SIG-M5 treated with dmso at 0.1 percent for 504 hours (cell line): ENCODE data around the gene ADCYAP1R1.

Experiments
- DNase-seq: peaks from one replicate; lab custom pipeline; 2025; ENCODE audit not compliant: unreplicated experiment; lab: John Stamatoyannopoulos, UW

Gene ADCYAP1R1

DNA sequence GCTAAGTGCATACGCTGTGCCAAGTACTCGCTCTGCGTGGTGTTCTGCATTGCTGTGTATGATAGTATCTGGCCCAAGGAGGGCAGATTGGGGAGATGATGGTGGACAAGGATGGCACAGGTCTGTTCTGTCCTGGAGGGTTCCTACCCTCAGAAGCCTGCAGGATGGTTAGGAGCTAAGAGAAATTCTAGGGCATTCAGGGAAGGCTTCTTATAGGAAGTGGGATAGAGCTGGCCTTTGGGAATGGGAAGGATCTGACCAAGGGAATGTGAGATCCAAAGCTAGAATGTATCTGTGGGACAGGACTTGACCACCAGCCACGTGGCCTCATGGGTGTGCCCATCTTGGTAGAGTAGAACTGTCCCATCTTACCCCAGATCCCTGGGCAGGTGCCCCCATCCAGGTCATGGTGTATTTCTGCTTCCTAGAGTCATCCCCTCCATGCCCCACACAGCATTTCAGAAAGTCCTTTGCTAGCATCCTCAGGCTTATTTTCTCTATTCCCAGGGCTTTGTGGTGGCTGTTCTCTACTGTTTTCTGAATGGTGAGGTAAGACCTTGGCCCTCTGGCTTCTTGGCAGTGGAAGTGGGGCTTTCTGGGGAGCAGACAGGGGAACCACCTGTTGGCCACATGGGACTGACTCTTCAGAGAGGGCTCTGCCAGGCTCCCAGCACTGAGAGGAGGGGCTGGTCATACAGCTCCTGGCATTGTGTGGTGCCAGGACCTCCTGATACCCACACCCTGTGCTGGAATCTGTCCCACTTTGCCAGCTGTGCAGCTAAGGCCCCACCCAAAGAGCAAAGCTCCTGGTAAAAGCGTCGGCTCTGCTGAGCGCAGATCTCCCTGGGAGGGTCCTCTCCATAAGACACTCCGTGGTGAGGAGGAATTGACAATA is 52.5 kb downstream of the ADCYAP1R1 start:
- DNase-seq = no peak

- DNase-seq = no peak
Observed at GRCh38 chr7:31105256-31105950, 53.3 kb downstream of the ADCYAP1R1 start.

DNA sequence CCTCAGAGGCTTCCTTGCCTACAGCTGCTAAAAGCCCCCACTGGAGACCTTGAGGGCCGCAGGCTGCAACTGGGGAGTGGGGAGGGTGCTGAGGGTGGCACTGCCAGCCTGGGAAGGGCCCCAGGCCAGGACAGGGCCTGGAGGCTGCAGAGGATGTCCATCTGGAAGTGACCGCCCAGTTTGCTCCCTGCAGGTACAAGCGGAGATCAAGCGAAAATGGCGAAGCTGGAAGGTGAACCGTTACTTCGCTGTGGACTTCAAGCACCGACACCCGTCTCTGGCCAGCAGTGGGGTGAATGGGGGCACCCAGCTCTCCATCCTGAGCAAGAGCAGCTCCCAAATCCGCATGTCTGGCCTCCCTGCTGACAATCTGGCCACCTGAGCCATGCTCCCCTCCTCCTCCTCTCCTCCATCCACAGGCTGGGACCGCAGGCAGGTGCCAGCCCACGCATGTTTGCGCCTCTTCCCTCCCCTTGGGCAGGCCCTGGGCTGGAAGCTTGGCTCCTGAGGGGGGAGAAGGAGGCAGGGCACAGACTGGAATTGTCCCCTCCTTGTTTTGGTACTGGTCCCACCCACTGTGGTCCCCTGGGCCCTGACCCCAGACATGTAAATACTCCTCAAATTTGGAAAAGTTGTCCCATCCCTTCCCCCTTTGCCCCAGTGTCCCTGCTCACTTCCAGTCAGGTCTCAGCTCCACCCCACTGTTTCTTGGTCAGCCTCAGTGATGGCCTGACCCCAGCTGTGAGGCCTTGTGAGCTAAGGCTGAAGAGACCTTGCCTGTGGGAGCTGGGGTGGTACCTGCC is 54.4 kb downstream of the ADCYAP1R1 start:
- DNase-seq = no peak

DNA sequence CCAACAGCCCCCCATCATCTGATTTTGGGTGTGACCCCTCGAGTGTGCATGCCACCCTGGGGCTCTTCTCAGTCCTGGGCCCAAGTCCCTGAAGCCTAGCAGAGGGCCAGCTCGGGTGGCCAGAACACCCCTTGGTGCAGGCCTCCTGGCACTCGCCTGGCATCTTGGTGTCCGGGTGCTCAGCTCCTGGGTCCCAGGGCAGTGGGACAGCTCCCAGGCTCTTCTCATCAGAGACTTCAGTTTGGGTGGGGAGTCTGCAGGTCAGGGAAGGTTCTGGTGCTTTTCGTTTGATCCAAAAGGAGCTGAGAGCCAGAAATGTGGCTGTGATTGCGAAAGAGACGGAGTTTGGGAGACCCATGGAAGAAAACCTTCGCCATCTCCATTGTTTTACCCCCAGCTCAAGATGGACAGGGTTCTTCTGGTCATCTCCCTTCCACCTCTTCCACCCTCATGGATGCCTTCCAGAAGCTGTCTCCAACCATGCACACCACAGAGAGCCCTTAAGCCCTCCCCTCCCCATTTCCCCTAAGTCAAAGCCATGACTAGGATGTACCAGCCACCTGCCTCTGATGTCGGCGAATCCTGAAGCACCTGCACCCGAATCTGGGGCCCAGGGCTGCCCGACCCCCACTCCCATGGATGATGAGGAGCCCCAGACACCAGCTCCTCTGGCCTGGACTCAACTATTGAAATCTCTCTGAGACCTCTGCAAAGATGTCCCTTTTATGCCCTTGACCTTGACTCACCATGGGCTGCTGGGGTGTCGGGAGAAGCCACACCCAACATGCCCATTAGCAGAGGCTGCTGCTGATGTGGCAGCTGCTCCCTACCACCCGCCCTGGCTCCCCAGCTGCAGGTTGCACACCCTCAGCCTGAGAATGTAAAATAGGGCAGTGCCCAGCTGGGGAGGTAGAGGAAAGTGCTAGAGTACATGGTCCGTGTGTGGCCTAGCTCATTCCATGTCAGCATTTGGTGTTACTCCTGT is 55.3 kb downstream of the ADCYAP1R1 start:
- DNase-seq = no peak

- DNase-seq = no peak
Observed at GRCh38 chr7:31108097-31108657, 56.1 kb downstream of the ADCYAP1R1 start.

- no peak for DNase-seq
Observed at GRCh38 chr7:31109751-31110150, 57.6 kb downstream of the ADCYAP1R1 start.

DNA sequence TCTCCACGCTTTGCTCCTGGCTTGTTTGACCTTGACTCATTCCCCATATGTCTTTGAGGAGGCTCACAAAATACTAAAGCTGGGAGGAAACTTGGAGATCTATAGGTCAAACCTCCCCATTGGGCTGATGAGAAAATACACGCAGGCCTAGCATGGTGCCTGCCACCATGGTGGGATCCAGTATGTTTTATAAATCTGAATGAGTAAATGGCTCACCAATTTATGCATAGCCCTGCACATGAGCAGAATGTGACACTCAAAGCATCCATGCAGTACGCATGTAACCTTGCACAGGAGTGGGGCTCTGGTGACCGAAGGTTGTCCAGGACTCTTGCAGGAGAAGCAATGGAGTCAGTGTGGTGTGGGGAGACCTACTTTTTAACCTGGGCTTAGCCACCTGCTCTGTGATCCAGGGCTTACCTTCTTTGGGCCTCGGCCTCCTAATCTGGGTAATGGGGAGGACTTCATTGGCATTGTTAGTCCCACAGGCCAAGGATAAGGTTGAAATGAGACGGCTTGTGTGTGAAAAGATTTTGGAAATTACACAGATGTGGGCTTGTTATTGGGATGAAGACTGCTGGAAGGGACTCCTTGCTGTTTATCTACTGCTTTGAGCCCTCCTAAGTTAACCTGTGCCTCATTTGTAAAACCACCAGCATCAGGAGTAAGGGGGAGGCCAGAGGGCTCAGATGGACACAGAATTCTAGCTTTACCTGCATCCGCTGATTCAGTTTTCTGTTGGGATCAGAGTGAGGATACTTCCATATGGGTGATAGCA is 58.4 kb downstream of the ADCYAP1R1 start:
- no peak for DNase-seq

DNA sequence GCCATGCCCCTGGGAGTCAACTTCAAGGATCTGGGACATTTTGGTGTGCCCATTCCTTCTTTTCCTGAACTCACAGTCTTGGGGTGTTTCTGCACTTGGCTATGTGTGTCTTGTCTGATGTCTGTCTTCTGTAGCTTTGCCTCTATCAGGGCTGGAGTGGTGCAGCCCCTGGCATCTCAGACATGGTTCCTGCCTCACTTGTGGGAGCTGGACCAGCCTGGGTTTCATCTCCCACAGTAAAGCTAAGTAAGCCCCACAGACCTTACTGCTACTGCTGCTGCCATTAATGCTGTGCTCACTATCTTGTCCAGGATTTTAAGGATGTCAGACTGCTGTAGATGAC is 59.0 kb downstream of the ADCYAP1R1 start:
- no peak for DNase-seq

GRCh38 chr7:31113660-31114059 is 61.6 kb downstream of the ADCYAP1R1 start:
- DNase-seq = no peak

GRCh38 chr7:31114593-31115343 is 62.7 kb downstream of the ADCYAP1R1 start:
- DNase-seq = peak; percentile 38

- no peak for DNase-seq
Observed at GRCh38 chr7:31116615-31117014, 64.5 kb downstream of the ADCYAP1R1 start.

DNA sequence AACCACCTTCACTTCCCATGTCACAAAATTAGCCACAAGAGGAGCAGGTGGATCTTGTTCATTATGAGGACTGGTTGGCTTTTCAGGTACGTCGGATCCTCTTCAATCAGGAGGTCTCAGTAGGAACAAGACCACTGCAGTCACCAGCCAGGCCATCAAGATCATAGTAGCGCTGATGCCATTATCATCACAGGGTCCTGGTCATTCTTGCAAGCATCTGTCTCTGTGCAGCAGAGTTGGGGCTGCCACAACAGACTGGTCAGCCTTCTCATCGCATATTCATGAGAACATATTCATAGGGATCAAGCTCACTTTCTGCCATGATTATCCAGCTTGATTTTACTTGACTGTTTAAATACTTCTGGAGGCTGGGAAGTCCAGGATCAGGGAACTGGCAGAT is 67.1 kb downstream of the ADCYAP1R1 start:
- no peak for DNase-seq

DNA sequence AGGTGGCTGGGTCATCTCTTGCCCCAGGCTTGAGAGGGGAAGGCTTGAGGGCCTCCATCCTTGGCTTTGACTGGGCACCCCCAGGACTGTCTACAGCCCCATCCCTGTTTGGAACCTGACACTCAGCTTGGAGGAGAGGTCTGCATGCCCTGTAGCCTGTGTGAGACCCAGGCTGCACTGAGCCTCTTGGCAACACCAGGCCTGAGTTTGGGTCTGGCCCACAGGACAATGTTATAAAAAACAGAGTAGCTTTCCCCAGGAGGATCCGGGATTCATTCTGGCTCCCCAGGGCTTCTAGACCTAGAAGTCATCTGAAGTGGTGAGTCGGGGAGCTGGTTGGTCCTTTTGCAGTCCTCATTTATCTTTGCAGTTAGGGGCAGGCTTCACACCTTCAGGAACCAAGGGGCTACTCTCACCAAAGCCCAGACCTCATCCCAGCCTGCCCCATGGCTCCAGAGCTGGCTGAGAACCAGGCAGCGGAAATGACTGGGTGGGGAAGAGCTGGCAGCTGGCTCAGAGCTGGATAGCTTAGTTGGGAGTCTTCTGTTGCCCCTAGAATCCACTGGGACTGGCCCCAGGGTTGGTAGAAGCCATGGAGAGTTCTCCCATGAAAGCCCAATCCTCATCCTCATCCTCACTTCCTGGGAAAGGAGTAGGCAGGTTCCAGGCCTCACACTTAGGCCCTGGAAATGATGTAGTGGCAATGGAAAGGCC is 68.8 kb downstream of the ADCYAP1R1 start:
- no peak for DNase-seq

- DNase-seq = no peak
Observed at GRCh38 chr7:31121601-31122000, 69.5 kb downstream of the ADCYAP1R1 start.

DNA sequence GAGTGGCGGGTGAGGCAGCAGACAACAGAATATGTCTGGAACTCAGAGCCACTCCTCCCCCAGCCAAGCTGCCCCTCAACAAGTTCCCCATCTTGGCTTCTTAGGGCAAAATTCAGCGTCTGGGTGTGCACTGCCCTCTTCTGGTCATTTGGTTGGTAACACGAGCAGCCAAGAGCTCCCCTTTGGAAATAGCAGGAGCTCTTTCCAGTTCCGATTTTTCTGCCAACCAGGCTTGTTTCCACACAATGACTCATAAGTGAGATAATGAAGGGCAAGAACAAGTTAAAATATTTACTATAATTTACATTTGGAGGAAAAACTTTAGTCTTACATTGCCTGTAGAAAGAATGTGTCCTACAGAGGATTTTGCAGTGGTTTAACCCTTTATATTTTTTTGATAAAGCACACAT is 70.5 kb downstream of the ADCYAP1R1 start:
- peak; percentile 89 for DNase-seq

- DNase-seq = no peak
Observed at GRCh38 chr7:31123321-31123720, 71.2 kb downstream of the ADCYAP1R1 start.

DNA sequence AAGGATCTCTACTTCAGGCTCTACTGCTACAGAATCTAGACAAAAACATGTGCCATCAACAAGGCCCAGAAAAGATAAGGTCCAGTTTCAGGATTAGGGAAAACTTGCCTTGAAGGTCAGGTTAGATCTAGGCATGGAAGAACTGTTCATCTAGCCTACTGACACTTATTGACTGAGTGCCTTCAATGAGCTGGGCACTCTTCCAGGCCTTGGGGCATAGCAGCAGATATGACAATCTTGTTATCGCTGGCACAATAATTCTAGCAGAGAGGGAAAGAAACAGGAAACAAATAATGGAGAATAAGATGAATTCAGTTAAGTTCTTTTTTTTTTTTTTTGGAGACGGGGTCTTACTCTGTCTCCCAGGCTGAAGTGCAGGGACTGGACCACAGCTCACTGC is 71.6 kb downstream of the ADCYAP1R1 start:
- no peak for DNase-seq

DNA sequence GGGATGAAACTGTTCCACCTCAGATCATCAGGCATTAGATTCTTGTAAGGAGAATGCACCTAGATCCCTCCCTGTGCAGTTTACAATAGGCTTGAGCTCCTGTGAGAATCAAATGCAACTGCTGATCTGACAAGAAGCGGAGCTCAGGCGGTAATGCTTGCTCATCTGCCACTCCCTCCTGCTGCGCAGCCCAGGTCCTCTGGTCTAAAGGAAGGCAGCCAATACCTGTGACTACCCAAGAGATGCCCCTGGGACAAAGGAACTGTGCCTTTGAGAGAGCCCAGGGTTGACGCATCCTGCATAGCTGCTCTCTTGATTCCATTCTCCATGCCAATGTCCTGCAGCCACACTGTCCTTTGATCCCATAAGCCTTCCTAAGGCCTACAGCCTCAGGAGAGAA is 73.1 kb downstream of the ADCYAP1R1 start:
- DNase-seq = no peak
